ENCODE data around the gene ABCC1.

GRCh38 chr16:15951852-15952251, 2.4 kb downstream of the ABCC1 start:
- no peak for TF ChIP-seq CTCF (IDR thresholded peaks at IDR 0.05)
- no peak for TF ChIP-seq POLR2A (IDR thresholded peaks at IDR 0.05)
